T-helper 22 cell (primary cell): ENCODE data around the gene PRKD1.

Experiments
- DNase-seq: peaks from one replicate; pipeline ENCODE4 v3.0.0-alpha.2; 2020; ENCODE audit warnings: low read depth

PRKD1 gene

DNA sequence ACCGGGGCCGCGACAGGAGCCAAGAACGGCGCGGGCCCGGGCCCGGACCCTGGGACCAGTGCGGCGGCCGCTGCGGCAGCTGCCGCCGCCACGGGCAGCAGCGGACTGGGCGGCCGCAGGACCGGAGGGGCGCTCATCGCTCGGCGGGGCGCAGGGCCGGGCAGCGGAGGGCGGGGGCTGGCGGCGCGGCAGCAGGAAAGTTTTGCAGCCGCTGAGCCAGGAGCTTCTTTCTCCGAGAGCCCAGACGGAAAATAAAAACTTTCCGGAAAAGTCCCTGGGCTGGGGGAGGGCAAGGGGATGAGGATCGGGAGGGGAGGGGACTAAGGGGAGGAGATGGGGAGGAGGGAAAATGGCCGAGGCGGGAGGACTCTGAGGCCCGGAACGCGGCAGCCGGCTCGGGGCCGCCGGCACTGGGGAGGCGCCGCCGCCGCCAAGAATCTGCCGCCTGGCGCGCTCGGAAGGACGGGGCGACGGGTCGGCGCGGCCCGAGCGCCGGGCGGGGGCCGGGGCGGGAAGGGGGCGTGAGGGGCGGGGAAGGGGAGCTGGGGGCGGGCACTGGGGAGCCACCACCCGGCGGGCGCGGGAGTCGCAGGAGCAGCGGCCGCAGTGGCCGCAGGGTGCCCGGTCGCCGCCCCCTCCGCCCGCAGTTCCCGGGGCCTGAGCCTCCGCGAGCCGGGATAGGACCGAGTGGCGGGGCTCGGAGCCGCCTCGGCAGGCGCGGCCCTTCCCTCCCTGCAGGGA, at the start of gene PRKD1:
Gene PRKD1 (minus strand): TSS at position 472 of the 741 bp plus-strand sequence.
- no peak for DNase-seq

DNA sequence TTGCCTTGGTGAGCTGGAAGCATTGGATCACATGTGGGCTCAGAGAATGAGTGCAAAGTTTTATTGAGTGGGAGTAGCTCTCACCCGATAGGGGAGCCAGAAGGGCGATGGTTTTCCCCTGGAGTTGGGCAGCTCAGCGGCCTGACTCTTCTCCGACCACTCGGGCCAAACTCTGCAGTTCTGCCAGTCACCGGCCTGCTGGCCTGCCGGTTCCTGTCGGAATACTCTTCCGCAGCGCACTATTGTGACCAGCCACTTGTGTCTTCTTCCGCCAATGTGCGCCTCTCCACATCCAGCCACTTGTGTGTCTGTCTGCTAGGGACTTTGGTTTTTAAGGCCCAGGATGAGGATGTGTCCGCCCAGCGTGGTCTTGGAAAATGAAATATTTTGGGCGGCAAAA, 43.5 kb upstream of the PRKD1 start:
- DNase-seq: no peak

DNA sequence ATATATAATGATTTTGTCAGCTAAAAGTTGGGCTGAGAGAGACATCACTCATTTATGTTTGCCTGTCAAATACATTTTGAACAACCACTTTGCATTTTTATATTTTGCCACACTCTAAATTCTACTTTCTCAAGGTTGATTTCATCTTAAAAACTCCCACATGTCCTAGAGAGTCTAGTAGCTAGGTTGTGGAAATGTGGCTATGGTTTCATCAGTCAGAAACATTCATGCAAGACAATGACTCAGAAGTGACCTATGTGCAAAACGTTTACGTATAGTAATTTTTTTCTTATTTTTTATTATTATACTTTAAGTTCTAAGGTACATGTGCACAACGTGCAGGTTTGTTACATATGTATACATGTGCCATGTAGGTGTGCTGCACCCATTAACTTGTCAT, 27.4 kb upstream of the PRKD1 start:
- DNase-seq: no peak

- no peak for DNase-seq
Observed at GRCh38 chr14:29953501-29953900, 25.9 kb upstream of the PRKD1 start.

DNA sequence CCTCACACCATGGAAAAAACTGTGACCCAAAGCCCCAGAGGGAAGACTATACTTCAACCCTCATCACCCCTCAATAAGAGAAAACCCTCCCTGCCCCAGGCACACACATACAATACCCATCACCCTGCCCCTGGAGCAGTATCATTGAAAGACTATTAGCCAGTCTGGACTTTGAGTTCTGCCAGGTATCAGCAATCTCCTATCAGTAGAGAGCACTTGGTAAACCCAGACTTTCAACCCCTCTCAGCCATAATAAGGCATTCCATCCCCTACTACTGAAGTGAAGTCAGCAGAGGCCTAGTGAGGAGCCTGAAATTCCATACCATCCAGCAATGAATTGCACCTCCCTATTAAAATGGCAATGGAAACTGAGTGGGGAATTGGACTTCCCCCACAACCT, 16.4 kb upstream of the PRKD1 start:
- no peak for DNase-seq

GRCh38 chr14:29941401-29941800, 13.8 kb upstream of the PRKD1 start:
- DNase-seq: no peak

GRCh38 chr14:29940482-29940881, 12.8 kb upstream of the PRKD1 start:
- no peak for DNase-seq

- DNase-seq: no peak
Observed at GRCh38 chr14:29937116-29937515, 9.5 kb upstream of the PRKD1 start.

DNA sequence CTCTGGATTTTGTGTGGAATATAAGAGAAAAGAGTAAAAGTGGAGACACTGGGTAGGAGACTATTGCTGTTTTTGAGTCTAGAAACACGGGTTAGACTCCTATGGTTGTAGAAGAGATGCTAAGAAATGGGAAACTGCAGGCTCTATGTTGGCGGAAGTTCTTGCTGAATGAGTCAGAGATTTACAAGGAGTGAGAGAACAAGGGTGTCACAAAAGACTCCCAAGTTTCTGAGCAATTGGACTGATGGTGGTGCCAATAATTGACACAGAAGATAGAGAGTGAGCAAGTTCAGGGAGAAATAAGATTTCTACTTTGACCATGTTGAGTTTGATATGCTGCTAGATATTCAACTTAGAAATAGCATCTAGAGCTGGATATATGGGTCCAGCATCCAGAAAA, 2.6 kb upstream of the PRKD1 start:
- no peak for DNase-seq

DNA sequence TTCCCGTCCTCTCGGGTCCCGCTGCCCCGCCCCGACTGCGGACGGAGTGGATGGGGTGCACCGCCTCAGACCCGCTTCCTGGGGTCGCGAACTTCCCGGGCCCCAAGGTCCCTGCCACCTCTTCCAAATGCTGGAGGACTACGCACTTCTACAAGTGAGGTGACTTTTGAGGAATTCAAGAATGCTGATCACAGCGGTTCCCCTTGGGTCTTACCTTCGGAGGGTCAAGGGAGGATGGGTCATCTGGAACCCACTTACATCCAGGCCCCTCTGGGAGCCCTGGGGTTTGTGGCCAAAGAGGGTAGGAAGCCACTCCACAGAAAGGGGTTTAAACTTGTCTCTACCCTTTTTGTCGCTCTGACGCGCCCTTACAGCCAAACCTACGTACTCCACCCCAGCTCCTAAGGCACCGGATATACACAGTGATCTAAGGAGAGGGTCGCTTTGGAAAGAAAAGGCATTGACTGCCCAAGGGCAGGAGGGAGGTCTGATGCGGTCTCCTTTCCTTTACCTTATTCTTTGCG, 532 bp upstream of the PRKD1 start:
- no peak for DNase-seq

DNA sequence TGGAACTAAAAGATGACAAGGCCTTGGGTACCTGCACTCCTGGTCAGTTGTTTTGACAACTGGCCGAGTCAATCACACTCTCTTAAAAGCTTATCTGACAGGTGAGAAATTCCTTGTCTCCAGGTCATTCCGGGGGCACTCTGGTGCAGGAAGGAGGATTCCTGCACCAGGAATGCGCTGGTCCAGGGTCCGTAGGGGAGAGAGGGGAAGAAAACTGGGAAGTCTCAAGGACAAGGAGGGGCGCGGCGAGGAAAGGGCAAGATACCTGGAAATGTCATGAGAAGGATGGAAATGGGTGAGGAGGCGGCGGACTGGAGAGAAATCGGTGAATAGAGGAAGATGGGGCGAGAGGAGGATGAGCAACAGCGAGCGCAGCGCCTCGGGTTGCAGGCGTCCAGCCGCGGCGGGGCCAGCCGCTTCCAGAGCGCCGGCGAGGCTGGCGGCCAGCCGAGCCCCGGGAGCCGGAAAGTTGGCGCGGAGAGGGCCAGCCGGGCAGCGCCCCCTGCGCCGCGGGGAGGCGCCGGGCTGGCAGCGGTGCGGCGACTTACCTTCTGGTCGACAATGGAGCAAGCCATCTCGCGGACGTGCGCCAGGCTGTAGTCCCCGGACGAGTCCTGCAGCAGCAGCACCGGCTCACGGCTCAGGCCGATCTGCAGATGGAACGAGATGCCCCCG, 809 bp downstream of the PRKD1 start:
- DNase-seq: no peak

DNA sequence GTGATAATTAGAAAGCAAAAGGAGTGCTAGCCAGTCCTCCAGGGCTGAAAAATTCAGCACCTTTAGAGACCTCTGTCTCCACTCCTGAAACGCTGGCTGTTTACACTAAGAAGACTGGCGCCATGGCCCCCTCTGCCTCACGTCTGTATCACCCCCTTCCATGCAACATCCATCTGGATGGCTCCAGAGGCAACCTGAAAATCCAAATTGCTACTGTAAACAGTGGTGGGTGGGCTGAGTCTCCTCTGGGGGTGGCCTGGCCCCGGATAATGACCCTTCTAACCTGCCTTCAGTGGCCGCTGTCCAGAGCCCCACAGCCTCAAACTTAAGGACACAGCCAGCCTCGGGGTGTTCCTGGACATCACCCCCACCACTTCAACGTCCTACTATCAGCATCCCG, 1.4 kb downstream of the PRKD1 start:
- DNase-seq: no peak

DNA sequence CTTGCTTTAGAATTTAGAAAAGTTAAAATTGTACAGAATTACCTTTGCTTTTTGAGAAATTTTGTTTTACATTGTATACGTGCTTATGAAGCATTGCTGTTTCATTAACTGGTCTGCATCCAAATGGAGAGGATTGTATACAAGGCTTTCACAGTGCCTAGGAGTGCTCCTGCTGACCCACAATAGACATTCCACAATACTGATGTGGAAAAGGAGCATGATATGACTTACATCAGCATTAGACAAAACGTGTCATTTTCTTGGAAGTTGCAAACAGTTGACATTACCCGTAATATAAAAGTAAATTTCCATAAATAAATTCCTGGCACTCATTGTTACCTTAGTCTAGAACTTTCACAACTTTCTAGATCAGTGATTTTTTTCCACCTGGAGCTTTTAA, 1.9 kb downstream of the PRKD1 start:
- DNase-seq: no peak

DNA sequence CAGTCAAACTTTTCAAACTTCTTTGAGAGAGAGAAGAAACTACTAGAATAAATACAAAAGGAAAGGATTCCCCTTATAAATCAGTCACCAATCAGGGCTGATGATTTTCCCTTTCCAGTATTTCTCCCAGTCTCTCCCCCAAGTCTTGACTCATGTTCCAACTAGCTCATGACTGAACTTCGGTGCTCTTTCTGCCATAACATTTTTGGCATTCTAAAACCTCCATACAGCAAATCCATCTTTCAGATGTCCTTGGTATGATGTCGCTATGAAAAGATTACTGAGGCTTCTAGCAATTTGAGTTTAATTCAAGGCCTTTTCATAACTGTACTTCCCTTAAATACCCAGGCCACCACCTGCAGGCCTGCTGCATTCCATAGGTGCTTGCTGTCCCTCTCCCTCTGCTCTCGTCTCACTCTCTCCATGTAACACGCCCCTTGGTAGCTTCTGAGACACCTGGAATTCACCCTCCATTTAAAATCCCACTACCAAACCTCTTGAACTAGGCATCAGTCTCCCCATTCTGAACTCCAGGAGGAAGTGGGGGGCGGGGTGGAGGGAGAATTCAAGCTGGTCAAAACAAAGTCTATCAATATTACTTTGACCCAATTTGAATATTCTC, 2.4 kb downstream of the PRKD1 start:
- DNase-seq: no peak

GRCh38 chr14:29919845-29920244, 7.8 kb downstream of the PRKD1 start:
- DNase-seq: no peak

GRCh38 chr14:29918981-29919380, 8.7 kb downstream of the PRKD1 start:
- no peak for DNase-seq

DNA sequence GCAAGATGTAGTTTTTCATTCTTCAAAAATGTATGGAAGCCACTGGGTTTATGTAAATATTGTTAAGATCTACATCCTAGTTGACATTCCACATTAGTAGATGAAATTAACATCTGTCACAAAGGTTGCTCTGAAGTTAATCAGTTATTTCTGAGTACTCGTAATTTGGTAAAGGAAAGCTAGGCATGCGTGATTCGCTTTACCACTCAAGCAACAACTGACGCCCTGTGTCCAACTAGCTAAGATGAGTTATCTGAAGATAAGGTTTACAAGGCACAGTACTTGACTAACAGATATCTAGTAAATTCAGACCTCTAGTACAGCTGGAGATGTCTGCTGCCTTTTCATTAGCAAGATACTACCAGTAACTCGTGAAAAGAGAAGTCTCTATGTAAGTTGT, 14.1 kb downstream of the PRKD1 start:
- no peak for DNase-seq

DNA sequence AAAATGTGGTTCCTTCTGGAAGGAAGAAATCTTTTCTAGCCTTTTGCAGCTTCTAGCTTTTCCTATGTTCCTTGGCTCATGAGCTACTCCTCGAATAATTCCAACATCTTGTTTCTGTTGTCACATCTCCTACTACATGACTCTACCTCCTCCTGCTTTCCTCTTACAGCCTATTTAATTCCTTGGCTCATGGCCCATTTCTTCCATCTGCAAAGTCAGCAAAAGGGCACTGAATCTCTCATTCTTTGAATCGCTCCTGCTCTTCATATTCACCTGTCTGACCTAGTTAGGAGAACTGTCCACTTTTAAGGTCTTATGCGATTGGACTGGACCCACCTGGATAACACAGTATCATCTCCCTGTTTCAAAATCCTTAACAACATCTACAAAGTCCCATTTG, 15.8 kb downstream of the PRKD1 start:
- no peak for DNase-seq

DNA sequence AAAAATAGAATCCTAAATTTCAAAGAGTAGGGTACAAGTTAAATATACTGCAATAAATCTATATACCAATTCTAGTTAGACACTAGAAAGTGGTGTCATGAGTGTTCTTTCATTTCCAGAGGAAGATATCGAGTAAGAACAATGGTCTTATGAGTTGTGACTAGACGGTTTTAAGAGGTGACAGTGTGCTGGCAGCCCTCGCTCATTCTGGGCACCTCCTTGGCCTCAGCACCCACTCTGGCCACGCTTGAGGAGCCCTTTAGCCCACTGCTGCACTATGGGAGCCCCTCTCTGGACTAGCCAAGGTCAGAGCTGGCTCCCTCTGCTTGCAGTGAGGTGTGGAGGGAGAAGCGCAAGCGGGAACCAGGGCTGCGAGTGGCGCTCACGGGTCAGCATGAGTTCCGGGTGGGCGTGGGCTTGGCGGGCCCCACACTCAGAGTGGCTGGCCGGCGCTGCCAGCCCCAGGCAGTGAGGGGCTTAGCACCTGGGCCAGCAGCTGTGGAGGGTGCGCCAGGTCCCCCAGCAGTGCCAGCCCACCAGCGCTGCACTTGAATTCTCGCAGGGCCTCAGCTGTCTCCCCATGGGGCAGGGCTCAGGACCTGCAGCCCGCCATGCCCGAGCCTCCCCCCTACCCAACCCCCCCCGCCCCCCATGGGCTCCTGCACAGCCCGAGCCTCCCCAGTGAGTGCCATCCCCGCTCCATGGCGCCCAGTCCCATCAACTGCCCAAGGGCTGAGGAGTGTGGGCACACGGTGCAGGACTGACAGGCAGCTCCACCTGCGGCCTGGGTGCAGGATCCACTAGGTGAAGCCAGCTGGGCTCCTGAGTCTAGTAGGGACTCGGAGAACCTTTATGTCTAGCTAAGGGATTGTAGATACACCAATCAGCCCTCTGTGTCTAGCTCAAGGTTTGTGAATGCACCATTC, 18.7 kb downstream of the PRKD1 start:
- DNase-seq: no peak

DNA sequence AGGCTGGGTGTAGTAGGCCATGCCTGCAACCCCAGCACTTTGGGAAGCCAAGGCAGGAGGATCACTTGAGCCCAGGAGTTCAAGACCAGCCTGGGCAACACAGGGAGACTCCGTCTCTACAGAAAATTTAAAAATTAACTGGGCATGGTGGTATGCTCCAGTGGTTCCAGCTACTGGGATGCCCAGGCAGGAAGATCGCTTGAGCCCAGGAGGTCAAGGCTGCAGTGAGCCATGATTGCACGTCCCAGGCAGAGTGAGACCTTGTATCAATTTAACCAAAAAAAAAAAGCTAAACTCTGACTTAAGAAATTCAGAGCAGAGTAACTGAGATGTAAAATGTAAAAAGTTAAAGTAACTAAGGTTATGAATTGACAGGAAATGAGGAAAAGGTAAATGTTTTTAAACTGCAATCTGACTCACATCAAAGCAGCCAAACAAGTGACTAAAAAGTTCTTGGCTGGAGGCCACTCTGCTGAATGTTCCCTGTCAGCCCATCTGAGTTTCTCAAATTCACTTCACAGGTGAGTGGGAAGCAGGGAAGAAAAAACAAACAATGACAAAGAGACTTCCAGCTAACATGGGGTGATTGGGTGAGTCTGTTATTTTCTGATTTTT, 21.3 kb downstream of the PRKD1 start:
- no peak for DNase-seq

GRCh38 chr14:29905543-29905942, 22.1 kb downstream of the PRKD1 start:
- DNase-seq: no peak
